Activated naive CD4-positive, alpha-beta T cell treated with anti-CD3 and anti-CD28 coated beads for 36 hours (primary cell): ENCODE measurements around the gene CYP27B1. TPM values are rescaled to one million over a fixed set of nuclear protein-coding genes. Genes with fewer than 3 reads are reported as not detected.

ENCODE experiments used
- CTCF ChIA-PET: fragments of 350-600 bp; sonication (Branson Sonifier 250); formaldehyde crosslinking; loops from one replicate; lab custom pipeline; 2021; ENCODE audit warnings: antibody characterized with exemption; lab: Charles Lee
- DNase-seq: peaks from one replicate; pipeline ENCODE4 v3.0.0-alpha.2; 2020
- H3K27ac Mint-ChIP-seq: one replicate; pipeline ENCODE4 v1.8.0; 2021; ENCODE audit warnings: mild to moderate bottlenecking, mixed read lengths
- H3K27me3 Mint-ChIP-seq: one replicate; pipeline ENCODE4 v1.8.0; 2021; ENCODE audit warnings: low read depth, mixed read lengths
- H3K36me3 Mint-ChIP-seq: one replicate; pipeline ENCODE4 v1.8.0; 2021; ENCODE audit warnings: low read depth, mixed read lengths
- H3K4me1 Mint-ChIP-seq: one replicate; pipeline ENCODE4 v1.8.0; 2021; ENCODE audit warnings: low read depth, mixed read lengths
- H3K4me3 Mint-ChIP-seq: one replicate; pipeline ENCODE4 v1.8.0; 2021; ENCODE audit warnings: mild to moderate bottlenecking, moderate library complexity, mixed read lengths
- H3K9me3 Mint-ChIP-seq: one replicate; pipeline ENCODE4 v1.8.0; 2021; ENCODE audit warnings: mixed read lengths
- intact Hi-C: fragments of 100-400 bp; cut with micrococcal nuclease; formaldehyde crosslinking; loops from one replicate; pipeline ENCODE4 v1.15.1; 2023
- total RNA-seq, 2 experiments: library from RNA; stranded (reverse); gene quantifications; one replicate each; pipeline ENCODE4 v1.2.3, GENCODE V29; 2021

CYP27B1 gene
- total RNA-seq, 2 experiments from 2014 or later, result 5.4 to 6.1 TPM

DNA sequence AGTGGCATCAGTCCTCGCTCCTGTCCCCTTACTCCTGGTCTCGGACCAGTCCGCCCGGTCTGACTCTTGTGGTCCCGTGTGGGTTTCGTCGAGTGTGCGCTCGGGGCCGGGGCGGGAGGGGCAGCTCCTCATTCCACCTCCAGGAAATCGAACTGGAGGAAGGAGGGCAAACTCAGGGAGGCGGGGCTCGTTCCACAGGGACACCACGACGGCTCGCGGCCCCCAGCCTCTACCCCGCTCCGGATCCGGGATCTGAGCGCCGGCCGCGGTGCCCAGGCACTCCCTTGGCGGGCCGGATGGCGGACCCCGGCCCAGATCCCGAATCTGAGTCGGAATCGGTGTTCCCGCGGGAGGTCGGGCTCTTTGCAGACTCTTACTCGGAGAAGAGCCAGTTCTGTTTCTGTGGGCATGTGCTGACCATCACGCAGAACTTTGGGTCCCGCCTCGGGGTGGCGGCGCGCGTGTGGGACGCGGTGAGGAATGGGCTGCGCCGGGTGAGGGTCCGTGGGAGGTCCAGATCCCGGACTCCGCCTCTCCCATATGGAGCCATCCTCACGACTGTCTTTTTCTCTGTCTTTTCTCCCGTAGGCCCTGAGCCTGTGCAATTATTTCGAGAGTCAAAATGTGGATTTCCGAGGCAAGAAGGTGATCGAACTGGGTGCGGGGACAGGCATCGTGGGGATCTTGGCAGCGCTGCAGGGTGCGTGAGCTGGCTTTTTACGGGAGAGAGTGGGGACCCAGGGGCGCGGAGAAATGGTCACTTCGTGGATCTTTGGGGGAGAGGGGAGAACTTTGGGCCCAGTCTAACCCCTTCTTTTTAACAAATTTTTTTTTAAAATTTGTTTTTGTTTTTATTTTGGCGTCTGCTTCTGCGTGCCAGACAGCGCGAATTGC is 5.8 kb upstream of the CYP27B1 start, which contains the start of gene EEF1AKMT3:
Gene EEF1AKMT3, plus strand, starts transcription at position 186 of the 894 bp plus-strand sequence. Its CDS starts 111 bp downstream, at position 297.
- Mint-ChIP-seq H3K4me3 (peak within 1 kb of the TSS; percentile 98), H3K27ac (peak within 1 kb of the TSS; percentile 95), H3K27me3 (peaks cover 2% of the 10 kb centered on the region), H3K36me3 (peaks cover 29% of the 10 kb centered on the region), H3K9me3 (no peaks in the 10 kb centered on the region), H3K4me1 (peaks cover 22% of the 10 kb centered on the region)
- intact Hi-C loops, result loop anchor here (1.0 kb wide), 6 partner anchors 10 to 250 kb away; partner anchors contain the start of genes ATP23, CDK4, MBD6 and TSFM
- CTCF ChIA-PET, result interaction anchor here (1.0 to 1.8 kb wide), 5 partner anchors 9 to 132 kb away, joined by 3 to 7 read pairs (median 5); no protein-coding TSS in a partner anchor
- peak; percentile 53 for DNase-seq

DNA sequence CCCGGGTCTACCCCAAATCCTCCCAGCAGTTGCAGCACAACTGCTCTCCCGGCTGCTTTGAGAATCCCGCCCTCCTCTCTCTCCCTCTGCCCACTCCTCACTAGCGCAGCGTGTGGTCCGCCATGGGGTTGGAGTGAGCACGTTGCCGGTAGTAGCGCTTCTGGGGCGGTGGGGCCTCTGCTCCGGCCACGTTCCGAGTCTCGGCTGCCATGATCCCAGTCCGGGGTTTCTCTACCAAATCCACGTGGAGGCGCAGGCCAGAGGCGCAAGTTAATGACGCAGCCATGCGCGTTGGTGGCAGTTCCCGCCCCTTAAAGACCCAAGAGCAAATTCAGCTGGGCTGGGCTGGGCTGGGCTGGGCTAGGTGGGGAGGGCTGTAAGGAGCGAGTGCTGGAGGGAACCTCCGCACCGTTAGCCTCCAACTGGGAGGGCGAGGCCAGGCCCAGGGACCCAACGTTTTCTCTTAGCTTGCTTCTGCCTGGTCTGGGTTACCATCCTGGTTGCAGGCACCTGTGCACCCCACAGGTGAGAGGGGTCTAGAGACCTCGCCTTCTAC is 5.1 kb upstream of the CYP27B1 start, which contains the start of gene METTL1:
Gene METTL1, minus strand, starts transcription at position 233 of the 556 bp plus-strand sequence. Its CDS starts 22 bp downstream, at position 211.
- DNase-seq, result peak; percentile 97
- Mint-ChIP-seq H3K27ac (peak within 1 kb of the TSS; percentile 95), H3K4me1 (peaks cover 25% of the 10 kb centered on the region), H3K4me3 (peak within 1 kb of the TSS; percentile 98), H3K27me3 (peaks cover 2% of the 10 kb centered on the region), H3K9me3 (no peaks in the 10 kb centered on the region), H3K36me3 (peaks cover 29% of the 10 kb centered on the region)
- intact Hi-C loops, result loop anchor here (1.0 kb wide), 6 partner anchors 10 to 250 kb away; partner anchors contain the start of genes ATP23, CDK4, MBD6 and TSFM
- CTCF ChIA-PET, result interaction anchor here (1.0 to 1.8 kb wide), 5 partner anchors 10 to 133 kb away, joined by 3 to 7 read pairs (median 5); no protein-coding TSS in a partner anchor

DNA sequence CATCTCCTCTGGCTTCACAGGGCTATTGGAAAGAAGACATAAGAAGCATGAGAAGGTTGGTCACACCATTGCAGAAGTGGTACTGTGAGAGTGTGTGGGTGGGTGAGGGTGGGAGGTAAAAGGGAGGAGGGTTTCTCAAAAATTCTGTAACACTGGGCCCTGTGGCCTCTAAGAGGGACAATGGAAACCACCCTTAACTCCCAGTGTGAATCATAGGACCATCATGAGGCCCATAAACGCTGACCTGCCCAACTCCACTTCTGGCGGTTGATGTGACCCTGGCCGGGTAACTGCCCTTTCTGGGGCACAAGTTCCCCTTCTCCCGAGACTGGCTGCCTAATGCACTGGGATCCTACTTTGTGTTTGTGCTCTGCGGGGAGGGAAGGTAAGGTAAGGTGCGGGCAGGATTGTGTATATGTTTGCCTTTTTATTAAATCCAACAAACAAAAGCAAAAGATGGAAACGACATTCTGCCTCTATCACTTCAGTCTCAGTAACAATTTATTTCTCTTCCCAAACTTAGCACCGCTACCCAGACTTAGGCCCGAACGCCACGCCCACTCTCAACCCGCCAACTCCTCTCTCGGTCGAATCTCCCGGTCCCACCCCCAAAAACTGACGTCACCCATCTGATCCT is 4.5 kb upstream of the CYP27B1 start:
- peaks cover 5% of the 10 kb centered on the region for H3K27me3 Mint-ChIP-seq
- H3K9me3 Mint-ChIP-seq, result no peaks in the 10 kb centered on the region
- H3K4me1 Mint-ChIP-seq, result peaks cover 31% of the 10 kb centered on the region
- peaks cover 29% of the 10 kb centered on the region for H3K36me3 Mint-ChIP-seq
- H3K27ac Mint-ChIP-seq, result peak overlapping the region; percentile 95
- intact Hi-C loops, result no loop called here
- DNase-seq, result peak; percentile 92
- H3K4me3 Mint-ChIP-seq, result peak overlapping the region; percentile 98
- CTCF ChIA-PET, result interaction anchor here (1.0 to 1.8 kb wide), 2 partner anchors 11 to 61 kb away, joined by 3 to 7 read pairs; no protein-coding TSS in a partner anchor

DNA sequence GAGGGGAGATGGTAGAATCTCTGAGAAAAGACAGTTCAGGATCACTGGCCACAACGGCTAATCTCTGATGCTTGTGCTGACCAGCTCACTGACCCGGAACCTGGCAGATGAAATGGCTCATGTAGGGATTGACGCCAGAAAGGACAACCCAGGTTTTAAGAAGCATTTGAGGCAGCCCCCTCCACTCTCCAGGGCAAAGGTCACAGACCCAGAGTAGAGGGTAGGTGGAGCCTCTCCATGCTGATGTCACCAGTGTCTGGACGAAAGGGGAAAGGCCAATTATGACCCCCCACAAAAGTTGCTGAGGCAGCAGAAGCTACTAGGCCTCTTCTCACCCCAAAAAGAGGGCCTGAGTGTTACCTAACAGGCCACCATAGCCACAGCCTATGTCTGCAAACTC is 3.9 kb upstream of the CYP27B1 start:
- H3K27me3 Mint-ChIP-seq, result peaks cover 7% of the 10 kb centered on the region
- CTCF ChIA-PET, result no interaction called here
- intact Hi-C loops, result no loop called here
- peaks cover 33% of the 10 kb centered on the region for H3K4me1 Mint-ChIP-seq
- no peak overlapping the region for H3K27ac Mint-ChIP-seq
- H3K4me3 Mint-ChIP-seq, result peak overlapping the region; percentile 98
- no peaks in the 10 kb centered on the region for H3K9me3 Mint-ChIP-seq
- DNase-seq, result no peak
- peaks cover 28% of the 10 kb centered on the region for H3K36me3 Mint-ChIP-seq

GRCh38 chr12:57769594-57769993 is 2.7 kb upstream of the CYP27B1 start:
- intact Hi-C loops, result no loop called here
- peaks cover 37% of the 10 kb centered on the region for H3K4me1 Mint-ChIP-seq
- no peak overlapping the region for H3K27ac Mint-ChIP-seq
- CTCF ChIA-PET, result no interaction called here
- H3K36me3 Mint-ChIP-seq, result peaks cover 27% of the 10 kb centered on the region
- peaks cover 7% of the 10 kb centered on the region for H3K27me3 Mint-ChIP-seq
- no peak for DNase-seq
- no peaks in the 10 kb centered on the region for H3K9me3 Mint-ChIP-seq
- H3K4me3 Mint-ChIP-seq, result no peak overlapping the region

DNA sequence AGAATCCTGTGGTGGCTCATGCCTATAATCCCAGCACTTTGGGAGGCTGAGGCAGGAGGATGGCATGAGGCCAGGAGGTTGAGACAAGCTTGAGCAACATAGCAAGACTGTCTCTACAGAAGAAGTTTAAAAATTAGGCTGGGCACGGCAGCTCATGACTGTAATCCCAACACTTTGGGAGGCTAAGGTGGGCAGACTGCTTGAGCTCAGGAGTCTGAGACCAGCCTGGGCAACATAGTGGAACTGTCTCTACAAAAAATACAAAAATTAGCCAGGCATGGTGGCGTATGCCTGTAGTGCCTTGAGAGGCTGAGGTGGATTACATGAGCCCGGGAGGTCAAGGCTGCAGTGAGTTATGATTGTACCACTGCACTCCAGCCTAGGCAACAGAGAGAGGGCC is 998 bp upstream of the CYP27B1 start:
- H3K27me3 Mint-ChIP-seq, result peaks cover 6% of the 10 kb centered on the region
- no peak overlapping the region for H3K4me3 Mint-ChIP-seq
- no peak for DNase-seq
- no peaks in the 10 kb centered on the region for H3K9me3 Mint-ChIP-seq
- peaks cover 43% of the 10 kb centered on the region for H3K4me1 Mint-ChIP-seq
- intact Hi-C loops, result no loop called here
- peaks cover 33% of the 10 kb centered on the region for H3K36me3 Mint-ChIP-seq
- H3K27ac Mint-ChIP-seq, result no peak overlapping the region
- CTCF ChIA-PET, result interaction anchor here (1.5 to 5.3 kb wide), 3 partner anchors 9 to 138 kb away, joined by 9 to 42 read pairs (median 9); partner anchors contain the start of gene MARCHF9

- Mint-ChIP-seq H3K4me1 (peaks cover 42% of the 10 kb centered on the region), H3K27ac (no peak overlapping the region), H3K27me3 (peaks cover 6% of the 10 kb centered on the region), H3K4me3 (no peak overlapping the region), H3K36me3 (peaks cover 33% of the 10 kb centered on the region), H3K9me3 (no peaks in the 10 kb centered on the region)
- DNase-seq, result no peak
- intact Hi-C loops, result no loop called here
- CTCF ChIA-PET, result interaction anchor here (1.2 to 5.3 kb wide), 5 partner anchors 8 to 138 kb away, joined by 5 to 42 read pairs (median 9); partner anchors contain the start of gene MARCHF9
Observed at GRCh38 chr12:57767305-57767698, 424 bp upstream of the CYP27B1 start.

DNA sequence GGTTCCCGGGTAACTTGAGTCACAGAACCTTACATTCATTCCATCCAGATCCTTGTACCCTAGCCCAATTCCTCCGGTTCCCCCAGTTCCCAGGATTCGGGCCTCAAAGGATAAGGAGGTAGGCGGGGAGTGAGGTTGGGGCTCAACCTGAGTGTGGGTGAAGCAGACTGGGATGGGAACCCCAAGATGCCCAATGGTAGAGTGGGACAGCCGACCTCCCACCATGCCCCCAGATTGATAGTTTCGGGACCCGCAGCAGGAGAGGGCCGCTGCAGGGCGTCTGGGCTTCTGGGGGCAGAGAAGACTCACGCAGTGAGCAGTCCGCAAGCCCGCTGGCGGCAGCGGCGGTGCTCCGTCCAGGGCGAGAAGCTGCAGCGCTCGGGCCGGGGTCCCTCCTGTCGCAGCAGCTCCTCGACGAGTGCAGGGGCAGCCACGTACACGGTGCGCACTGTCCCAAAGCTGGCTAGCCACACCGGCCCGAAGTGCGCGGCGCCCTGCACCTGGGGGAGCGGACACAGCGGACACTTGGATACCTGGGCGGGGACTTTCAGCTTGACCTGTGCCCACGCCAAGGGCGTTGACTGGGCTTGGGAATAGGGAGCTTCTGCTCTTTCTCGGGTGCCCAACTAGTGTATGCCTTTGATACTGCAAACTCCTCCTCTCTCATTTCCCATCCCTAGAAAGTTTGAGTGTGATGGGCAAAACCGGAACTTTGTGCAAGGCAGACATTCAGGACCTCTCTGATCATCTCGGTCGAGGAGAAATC is 997 bp downstream of the CYP27B1 start:
- intact Hi-C loops, result loop anchor here (1.0 to 2.0 kb wide), 2 partner anchors 10 to 17 kb away; partner anchors contain the start of gene TSFM
- DNase-seq, result no peak

GRCh38 chr12:57765003-57765697 is 1.7 kb downstream of the CYP27B1 start:
- intact Hi-C loops, result loop anchor here (1.0 to 2.0 kb wide), 2 partner anchors 9 to 18 kb away; partner anchors contain the start of gene TSFM
- peaks cover 26% of the 10 kb centered on the region for H3K36me3 Mint-ChIP-seq
- CTCF ChIA-PET, result interaction anchor here (0.6 to 5.3 kb wide), 10 partner anchors 9 to 177 kb away, joined by 3 to 42 read pairs (median 3); partner anchors contain the start of gene MARCHF9

More for the DNA sequence above, 997 bp downstream of the CYP27B1 start:
- Mint-ChIP-seq H3K4me1 (peaks cover 33% of the 10 kb centered on the region), H3K27me3 (peaks cover 6% of the 10 kb centered on the region), H3K9me3 (no peaks in the 10 kb centered on the region), H3K27ac (no peak overlapping the region), H3K4me3 (peak overlapping the region; percentile 88), H3K36me3 (peaks cover 28% of the 10 kb centered on the region)
- CTCF ChIA-PET, result interaction anchor here (1.1 to 5.3 kb wide), 5 partner anchors 10 to 140 kb away, joined by 3 to 42 read pairs (median 5); partner anchors contain the start of gene MARCHF9

GRCh38 chr12:57764662-57765002 is 2.2 kb downstream of the CYP27B1 start:
- H3K36me3 Mint-ChIP-seq, result peaks cover 24% of the 10 kb centered on the region
- H3K27me3 Mint-ChIP-seq, result peaks cover 6% of the 10 kb centered on the region
- H3K4me3 Mint-ChIP-seq, result peak overlapping the region; percentile 88
- peak overlapping the region; percentile 57 for H3K27ac Mint-ChIP-seq
- CTCF ChIA-PET, result interaction anchor here (0.6 to 5.3 kb wide), 9 partner anchors 9 to 178 kb away, joined by 3 to 42 read pairs (median 3); partner anchors contain the start of gene MARCHF9
- intact Hi-C loops, result loop anchor here (1.0 to 2.0 kb wide), 2 partner anchors 8 to 18 kb away; partner anchors contain the start of gene TSFM
- peaks cover 33% of the 10 kb centered on the region for H3K4me1 Mint-ChIP-seq
- DNase-seq, result peak; percentile 32
- no peaks in the 10 kb centered on the region for H3K9me3 Mint-ChIP-seq

More at GRCh38 chr12:57765003-57765697, 1.7 kb downstream of the CYP27B1 start:
- peak; percentile 80 for DNase-seq
- Mint-ChIP-seq H3K9me3 (no peaks in the 10 kb centered on the region), H3K4me1 (peaks cover 30% of the 10 kb centered on the region), H3K27ac (peak overlapping the region; percentile 63), H3K27me3 (peaks cover 6% of the 10 kb centered on the region), H3K4me3 (peak overlapping the region; percentile 88)
